ENCODE results near the gene RNU6-8. TPM values are rescaled to one million over a fixed set of nuclear protein-coding genes. Genes with fewer than 3 reads are reported as not detected.

Gene RNU6-8
- total RNA-seq, 2 donors from 2014 or later, result not detected

- Histone ChIP-seq H3K36me3 (no peaks in the 10 kb centered on the region), H3K4me1 (ENCODE audit: control insufficient read depth in 1 of 2, low read depth in 2 of 2) (no peaks in the 10 kb centered on the region), H3K27me3 (replicated peaks; ENCODE audit: insufficient read depth) (no peaks in the 10 kb centered on the region), H3K27ac (no peak overlapping the region), H3K4me3 (no peak overlapping the region), H3K9me3 (peaks cover 5% of the 10 kb centered on the region)
- ATAC-seq (ENCODE audit: insufficient number of reproducible peaks, low FRiP score, low read depth) (no peak), DNase-seq (ENCODE audit: low spot score) (no peak)
- no peak for TF ChIP-seq CTCF (IDR thresholded peaks at IDR 0.05)
These were observed 36.1 kb downstream of the RNU6-8 start for GRCh38 chr14:32166924-32167323.

GRCh38 chr14:32166029-32166428 lies 37.0 kb downstream of the RNU6-8 start:
- Histone ChIP-seq H3K4me1 (ENCODE audit: control insufficient read depth in 1 of 2, low read depth in 2 of 2) (no peaks in the 10 kb centered on the region), H3K9me3 (peaks cover 5% of the 10 kb centered on the region), H3K4me3 (no peak overlapping the region), H3K36me3 (no peaks in the 10 kb centered on the region), H3K27me3 (replicated peaks; ENCODE audit: insufficient read depth) (no peaks in the 10 kb centered on the region), H3K27ac (no peak overlapping the region)
- ATAC-seq (ENCODE audit: insufficient number of reproducible peaks, low FRiP score, low read depth) (no peak), DNase-seq (ENCODE audit: low spot score) (no peak)
- TF ChIP-seq CTCF (IDR thresholded peaks at IDR 0.05), result no peak

Other genes starting within 250 kb of the RNU6-8 start
- gene ARHGAP5, start 126.0 kb downstream of the RNU6-8 start, total RNA-seq, result 10 to 100 TPM; 77.7 to 93.3 TPM
- gene RNU6-7, start 1.2 kb downstream of the RNU6-8 start, total RNA-seq, result not detected
- 100 to 1,000 TPM in 1 of 2 donors, 10 to 100 TPM in 1; 78.9 to 104 TPM for gene AKAP6, start 126.0 kb upstream of the RNU6-8 start, total RNA-seq

Data from thoracic aorta (tissue), 2 donors.